Hematopoietic multipotent progenitor cell (in vitro differentiated cells): ENCODE measurements around the gene SLC24A5. TPM values are rescaled to one million over a fixed set of nuclear protein-coding genes. Genes with fewer than 3 reads are reported as not detected.
A peak's percentile ranks its signal among the peaks of the same experiment; 100 is the strongest.

Experiments used
- DNase-seq, 3 donors: peaks; one replicate each; pipeline ENCODE4 v3.0.0-alpha.2; 2011 to 2015; ENCODE audit warnings: low read depth in 2 of 3, low spot score in 2 of 3
- total RNA-seq: library from RNA; depleted of rRNA; stranded (reverse); fragments of >200 nt; gene quantifications from one replicate; pipeline ENCODE4 v1.2.3, GENCODE V29; 2012

The SLC24A5 gene
- not detected for total RNA-seq

DNA sequence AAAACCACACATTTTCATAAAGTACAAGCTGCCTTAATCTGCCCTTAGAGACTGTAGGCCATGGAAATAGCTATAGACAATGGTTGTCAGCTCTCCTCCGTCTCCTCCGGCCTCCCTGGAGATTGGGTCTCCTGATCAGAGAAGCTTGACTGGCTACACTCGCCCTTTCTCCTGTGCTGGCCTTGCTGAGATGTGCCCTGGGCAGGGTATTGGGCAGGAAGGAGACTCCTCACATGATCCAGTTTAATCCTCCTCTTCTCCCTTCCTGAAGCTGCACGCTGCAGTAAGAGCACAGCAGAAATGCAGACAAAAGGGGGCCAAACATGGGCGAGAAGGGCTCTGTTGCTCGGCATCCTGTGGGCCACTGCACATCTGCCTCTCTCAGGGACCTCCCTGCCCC, at the start of gene SLC24A5:
Gene SLC24A5 (plus strand): TSS at position 246 of the 400 bp plus-strand sequence. CDS start 55 bp downstream, at position 301.
- no peak for DNase-seq

- no peak for DNase-seq
Observed at GRCh38 chr15:48072941-48073340, 47.8 kb upstream of the SLC24A5 start.

DNA sequence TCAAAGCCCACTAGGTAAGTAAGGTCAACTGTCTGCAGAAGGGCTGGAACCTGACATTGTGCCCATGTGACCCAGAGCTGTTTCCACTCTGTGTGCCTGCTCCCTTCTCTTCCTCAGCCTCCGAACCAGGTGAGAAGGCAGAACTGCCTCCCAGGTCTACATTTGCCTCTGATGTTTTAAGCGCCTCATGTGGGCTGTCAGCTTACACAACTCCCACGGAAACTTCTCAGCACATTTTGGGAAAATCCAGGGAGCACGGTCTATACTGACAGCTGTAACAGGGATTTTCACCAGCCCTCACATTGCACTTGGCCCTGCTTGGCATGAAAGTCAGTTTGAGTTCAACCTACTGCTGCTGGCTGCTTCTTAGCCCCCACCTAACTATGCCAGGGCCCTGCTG, 46.9 kb upstream of the SLC24A5 start:
- DNase-seq: no peak

- DNase-seq: no peak
Observed at GRCh38 chr15:48076454-48076853, 44.3 kb upstream of the SLC24A5 start.

DNA sequence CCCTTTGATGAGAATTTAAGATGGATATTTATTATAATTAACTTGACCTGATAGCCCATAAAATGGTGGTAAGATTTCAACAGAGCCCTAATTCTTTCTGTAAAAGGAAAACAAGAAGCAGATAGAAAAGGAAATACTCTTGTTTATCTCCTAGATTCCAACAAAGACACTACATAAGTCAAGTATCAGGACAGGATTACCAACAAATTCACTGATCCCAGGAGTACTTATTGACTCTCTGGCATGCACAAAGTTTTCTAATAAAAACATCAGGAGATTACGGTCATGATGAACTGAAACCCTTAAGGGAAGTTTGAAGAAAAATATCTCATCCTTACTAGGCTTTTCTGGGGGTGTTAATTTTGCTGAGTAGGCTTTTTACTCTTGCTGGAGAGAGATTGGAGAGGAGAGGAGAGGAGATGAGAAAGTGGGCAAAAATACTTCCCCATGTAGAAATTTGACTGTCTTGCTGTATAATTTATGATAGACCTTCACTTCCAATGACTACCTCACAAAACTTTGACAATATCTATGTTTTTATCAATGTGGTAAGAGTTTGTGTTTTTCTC, 43.1 kb upstream of the SLC24A5 start:
- no peak for DNase-seq

GRCh38 chr15:48084759-48085590, 35.8 kb upstream of the SLC24A5 start:
- peak in 2 of 3 donors; percentile 3 to 26 for DNase-seq

- no peak for DNase-seq
Observed at GRCh38 chr15:48085591-48085930, 35.2 kb upstream of the SLC24A5 start.

DNA sequence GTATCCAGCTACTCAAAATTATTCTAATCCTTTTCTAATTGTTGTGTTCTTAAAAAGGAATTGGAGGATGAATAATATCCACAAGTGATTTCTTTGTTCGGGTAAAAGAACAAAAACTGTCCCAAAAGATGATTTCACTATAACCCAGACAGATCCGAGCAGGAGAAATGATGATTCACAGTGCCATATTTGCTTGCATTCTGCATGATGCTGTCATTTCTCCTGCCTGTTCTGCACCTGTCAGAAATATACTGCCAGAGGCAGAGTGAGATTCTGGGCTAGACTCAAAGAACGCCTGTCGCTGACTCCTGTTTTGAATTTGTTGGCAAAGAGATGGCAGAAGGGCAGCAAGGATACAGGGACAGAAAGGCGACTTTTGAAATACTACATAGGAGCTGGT, 34.7 kb upstream of the SLC24A5 start:
- no peak for DNase-seq

- no peak for DNase-seq
Observed at GRCh38 chr15:48086576-48086975, 34.2 kb upstream of the SLC24A5 start.

- no peak for DNase-seq
Observed at GRCh38 chr15:48087844-48088243, 32.9 kb upstream of the SLC24A5 start.

GRCh38 chr15:48089702-48090101, 31.1 kb upstream of the SLC24A5 start:
- no peak for DNase-seq

- DNase-seq: no peak
Observed at GRCh38 chr15:48090115-48090514, 30.7 kb upstream of the SLC24A5 start.

- no peak for DNase-seq
Observed at GRCh38 chr15:48090666-48091065, 30.1 kb upstream of the SLC24A5 start.

DNA sequence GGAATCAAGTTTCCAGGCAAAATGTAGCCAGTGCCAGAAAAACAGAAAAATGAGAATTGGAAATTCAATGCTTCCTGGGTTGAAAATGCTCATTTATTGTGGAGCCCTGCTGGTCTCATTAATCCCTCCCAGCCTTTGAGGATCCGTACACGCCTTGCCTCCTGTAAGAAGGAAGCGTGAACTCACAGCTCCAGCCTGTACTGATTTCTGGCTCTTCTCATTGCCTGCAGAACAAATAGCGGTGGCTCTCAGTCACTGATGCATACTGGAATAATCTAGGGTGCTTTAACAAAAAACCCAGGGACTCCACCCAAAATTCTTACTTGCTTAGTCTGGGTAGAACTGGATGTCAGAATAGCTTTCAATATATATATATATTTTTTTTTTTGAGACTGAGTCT, 29.3 kb upstream of the SLC24A5 start:
- DNase-seq: no peak

- no peak for DNase-seq
Observed at GRCh38 chr15:48096355-48096786, 24.4 kb upstream of the SLC24A5 start.

DNA sequence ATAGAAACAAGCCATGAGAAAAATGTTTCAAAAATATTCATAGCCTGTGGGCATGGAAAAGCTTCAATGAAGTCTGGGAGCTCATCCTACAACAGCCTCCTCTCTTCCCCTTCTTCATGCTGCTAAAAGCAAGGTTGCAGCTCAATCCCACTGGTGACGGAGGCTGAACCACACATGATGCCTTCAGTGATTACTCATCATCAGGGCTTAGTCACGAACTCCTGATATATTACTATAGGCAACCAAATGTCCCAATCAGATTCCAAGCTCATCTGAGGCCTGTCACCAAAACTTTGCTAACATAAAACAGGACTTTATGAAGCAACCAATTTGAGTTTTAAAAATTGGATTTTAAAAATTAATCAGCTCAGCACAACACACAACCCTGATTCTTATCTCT, 24.0 kb upstream of the SLC24A5 start:
- no peak for DNase-seq

GRCh38 chr15:48097264-48097663, 23.5 kb upstream of the SLC24A5 start:
- DNase-seq: no peak

DNA sequence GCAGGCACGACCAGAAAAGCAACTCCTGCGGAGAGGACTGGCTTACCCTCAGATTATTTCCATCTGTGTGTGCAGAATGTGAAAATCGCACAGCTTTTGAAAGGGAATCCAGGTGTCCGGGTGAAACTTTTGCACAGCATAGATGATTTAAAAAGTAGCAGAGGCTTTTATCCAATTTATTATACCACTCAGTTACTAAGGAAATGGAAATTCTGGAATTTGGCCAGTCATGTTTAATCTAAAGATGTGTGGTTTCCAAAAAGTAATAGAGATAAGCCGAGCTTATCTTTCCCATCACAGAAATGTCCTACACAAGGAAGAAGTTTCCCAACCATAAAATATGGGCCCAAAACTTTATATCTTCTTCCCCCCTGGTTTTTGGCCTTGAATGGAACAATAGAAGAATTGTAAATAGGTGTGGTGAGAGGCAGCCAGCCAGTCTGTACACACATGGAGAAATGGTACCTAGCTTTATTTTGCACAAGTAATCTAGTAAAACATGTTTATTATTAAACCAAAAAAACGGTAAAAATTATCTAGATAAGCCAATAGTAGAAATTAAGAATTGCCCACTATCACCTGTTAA, 19.3 kb upstream of the SLC24A5 start:
- no peak for DNase-seq

GRCh38 chr15:48102167-48102566, 18.6 kb upstream of the SLC24A5 start:
- DNase-seq: no peak

GRCh38 chr15:48103647-48104046, 17.1 kb upstream of the SLC24A5 start:
- no peak for DNase-seq

DNA sequence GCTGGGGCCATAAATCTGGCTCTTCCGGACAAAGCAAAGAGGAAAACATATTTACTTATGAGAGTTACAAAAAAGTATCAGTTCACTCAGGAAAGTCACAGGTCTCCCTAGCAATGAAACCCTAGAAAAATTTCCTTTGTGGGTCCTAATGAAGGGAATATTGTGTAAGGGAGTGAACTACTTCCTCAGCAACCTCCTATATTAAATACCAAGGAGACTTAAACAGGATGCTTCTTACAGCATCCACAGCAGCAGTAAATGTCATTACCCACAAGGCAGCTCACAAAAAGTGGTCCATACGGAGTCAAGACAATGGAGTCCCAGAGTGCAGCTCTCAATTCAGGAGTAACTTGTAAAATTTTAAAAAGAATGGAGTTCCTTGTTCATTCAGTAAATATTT, 14.9 kb upstream of the SLC24A5 start:
- DNase-seq: no peak

DNA sequence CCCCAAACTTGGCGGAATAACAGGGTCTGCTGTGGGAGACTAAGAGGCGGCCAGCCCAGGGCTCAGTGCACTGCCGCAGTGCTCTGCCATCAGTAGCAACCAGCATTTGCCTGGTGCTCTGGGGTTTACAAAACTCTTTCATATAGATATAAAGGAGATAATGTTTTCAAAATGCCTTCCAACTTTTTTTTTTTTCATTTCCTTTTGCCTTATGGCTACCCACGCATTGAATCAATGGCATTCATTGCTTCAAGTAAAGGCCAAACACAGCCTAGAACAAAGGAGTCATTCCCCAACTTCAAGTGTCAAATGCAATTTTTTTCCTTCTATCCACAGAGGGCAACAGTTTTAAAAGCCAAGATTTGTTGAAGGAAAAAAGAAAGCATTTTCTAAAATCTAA, 11.6 kb upstream of the SLC24A5 start:
- no peak for DNase-seq
